ENCODE results near the gene TRIM25.

- TF ChIP-seq CTCF (IDR thresholded peaks at IDR 0.05; ENCODE audit: insufficient read depth, low read depth, low read length) (no peak), EZH2 (IDR thresholded peaks at IDR 0.05; ENCODE audit: insufficient read depth, low read length) (no peak)
Observed at GRCh38 chr17:56885312-56885657, 28.6 kb downstream of the TRIM25 start.

Measured in astrocyte (in vitro differentiated cells and primary cell).